Calu3 (cell line): Measurements from ENCODE around the gene GALNT17. TPM values are rescaled to one million over a fixed set of nuclear protein-coding genes. Genes with fewer than 3 reads are reported as not detected.

ENCODE experiments used
- BruUV-seq: library from RNA; stranded (reverse); fragments of 400-500 nt; replicated peaks from 2 replicates; lab custom pipeline; 2021; lab: Mats Ljungman, UMichigan
- CTCF ChIA-PET: fragments of 300-600 bp; sonication (Branson Sonifier 250); formaldehyde crosslinking; loops from one replicate; lab custom pipeline; 2022; ENCODE audit warnings: antibody characterized with exemption; lab: Charles Lee
- DNase-seq: peaks from one replicate; pipeline ENCODE4 v3.0.0; 2022
- H3K27ac Mint-ChIP-seq: one replicate; pipeline ENCODE4 v1.8.0; 2022; ENCODE audit warnings: mixed read lengths; ENCODE audit not compliant: unreplicated experiment
- H3K27me3 Mint-ChIP-seq: one replicate; pipeline ENCODE4 v1.8.0; 2022; ENCODE audit warnings: mixed read lengths; ENCODE audit not compliant: unreplicated experiment
- H3K36me3 Mint-ChIP-seq: one replicate; pipeline ENCODE4 v1.8.0; 2022; ENCODE audit warnings: mild to moderate bottlenecking, moderate library complexity, mixed read lengths; ENCODE audit not compliant: insufficient read depth, unreplicated experiment
- H3K4me1 Mint-ChIP-seq: one replicate; pipeline ENCODE4 v1.8.0; 2022; ENCODE audit warnings: mild to moderate bottlenecking, low read depth, mixed read lengths; ENCODE audit not compliant: unreplicated experiment
- H3K4me3 Mint-ChIP-seq: one replicate; pipeline ENCODE4 v1.8.0; 2022; ENCODE audit warnings: mild to moderate bottlenecking, low read depth, moderate library complexity, mixed read lengths; ENCODE audit not compliant: unreplicated experiment
- H3K9me3 Mint-ChIP-seq: one replicate; pipeline ENCODE4 v1.8.0; 2022; ENCODE audit warnings: low read depth, mixed read lengths; ENCODE audit not compliant: unreplicated experiment
- CTCF ChIP-seq: fragments of 200-600 bp; IDR thresholded peaks from one replicate; pipeline ENCODE4 v1.8.0; 2022; ENCODE audit warnings: antibody characterized with exemption; ENCODE audit not compliant: unreplicated experiment
- intact Hi-C: fragments of 100-400 bp; cut with micrococcal nuclease; formaldehyde crosslinking; loops from one replicate; pipeline ENCODE4 v1.10.0; 2022; ENCODE audit not compliant: unreplicated experiment
- total RNA-seq: library from RNA; stranded (reverse); gene quantifications from 2 replicates; pipeline ENCODE4 v1.2.3, GENCODE V29; 2022

Gene GALNT17
- total RNA-seq, 1 experiment from 2014 or later, result not detected

- CTCF ChIA-PET, result no interaction called here
- Mint-ChIP-seq H3K27me3 (no peaks in the 10 kb centered on the region), H3K27ac (no peak overlapping the region), H3K4me3 (no peak overlapping the region), H3K36me3 (no peaks in the 10 kb centered on the region), H3K9me3 (no peaks in the 10 kb centered on the region), H3K4me1 (no peaks in the 10 kb centered on the region)
- no peak for DNase-seq
- TF ChIP-seq CTCF, result no peak
- no TSS peak for BruUV-seq
- intact Hi-C loops, result no loop called here
Measured at GRCh38 chr7:71385330-71385729, 253.4 kb downstream of the GALNT17 start.

- BruUV-seq, result no TSS peak
- no peak for TF ChIP-seq CTCF
- DNase-seq, result no peak
- Mint-ChIP-seq H3K4me3 (no peak overlapping the region), H3K9me3 (no peaks in the 10 kb centered on the region), H3K36me3 (no peaks in the 10 kb centered on the region), H3K4me1 (no peaks in the 10 kb centered on the region), H3K27me3 (no peaks in the 10 kb centered on the region), H3K27ac (no peak overlapping the region)
- intact Hi-C loops, result no loop called here
- CTCF ChIA-PET, result no interaction called here
Measured at GRCh38 chr7:71386152-71386785, 254.3 kb downstream of the GALNT17 start.

- Mint-ChIP-seq H3K27me3 (no peaks in the 10 kb centered on the region), H3K4me3 (no peak overlapping the region), H3K4me1 (no peaks in the 10 kb centered on the region), H3K36me3 (no peaks in the 10 kb centered on the region), H3K9me3 (no peaks in the 10 kb centered on the region), H3K27ac (no peak overlapping the region)
- BruUV-seq, result no TSS peak
- no peak for DNase-seq
- no peak for TF ChIP-seq CTCF
- intact Hi-C loops, result no loop called here
- CTCF ChIA-PET, result no interaction called here
Measured at GRCh38 chr7:71388181-71388580, 256.2 kb downstream of the GALNT17 start.

- CTCF ChIA-PET, result no interaction called here
- no peaks in the 10 kb centered on the region for H3K27me3 Mint-ChIP-seq
- BruUV-seq, result no TSS peak
- H3K4me1 Mint-ChIP-seq, result no peaks in the 10 kb centered on the region
- H3K27ac Mint-ChIP-seq, result no peak overlapping the region
- no peaks in the 10 kb centered on the region for H3K36me3 Mint-ChIP-seq
- no peaks in the 10 kb centered on the region for H3K9me3 Mint-ChIP-seq
- DNase-seq, result no peak
- intact Hi-C loops, result no loop called here
- TF ChIP-seq CTCF, result no peak
- H3K4me3 Mint-ChIP-seq, result no peak overlapping the region
Measured at GRCh38 chr7:71389976-71390375, 258.0 kb downstream of the GALNT17 start.
